ENCODE data around the gene PEAR1.

The PEAR1 gene

GRCh38 chr1:156884560-156885184, 8.8 kb upstream of the PEAR1 start:
- DNase-seq: no peak

- no peak for DNase-seq
These were observed 8.2 kb upstream of the PEAR1 start for GRCh38 chr1:156885314-156885713.

- DNase-seq: no peak
These were observed 7.6 kb upstream of the PEAR1 start for GRCh38 chr1:156885880-156886355.

- no peak for DNase-seq
These were observed 6.8 kb upstream of the PEAR1 start for GRCh38 chr1:156886583-156887281.

DNA sequence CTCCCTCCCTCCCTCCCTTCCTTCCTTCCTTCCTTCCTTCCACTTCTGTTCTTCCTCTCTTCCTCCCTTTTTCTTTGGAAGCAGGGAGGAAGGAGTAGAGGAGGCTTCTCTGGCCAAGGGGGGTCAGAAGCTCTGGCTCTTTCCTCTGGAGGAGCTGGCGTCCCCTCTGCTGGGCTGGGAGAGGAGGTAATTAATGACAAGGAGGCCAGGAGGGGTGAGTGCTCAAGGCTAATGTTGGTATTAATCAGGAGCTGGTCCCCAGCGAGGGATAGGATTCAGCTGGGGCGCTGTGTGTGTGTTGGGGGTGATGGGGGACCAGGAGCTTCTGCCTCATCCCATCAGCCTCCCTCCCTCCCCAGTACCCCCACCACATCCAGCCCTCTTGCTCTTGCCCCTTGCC, 6.2 kb upstream of the PEAR1 start:
- no peak for DNase-seq

- DNase-seq: no peak
These were observed 5.8 kb upstream of the PEAR1 start for GRCh38 chr1:156887734-156888133.

DNA sequence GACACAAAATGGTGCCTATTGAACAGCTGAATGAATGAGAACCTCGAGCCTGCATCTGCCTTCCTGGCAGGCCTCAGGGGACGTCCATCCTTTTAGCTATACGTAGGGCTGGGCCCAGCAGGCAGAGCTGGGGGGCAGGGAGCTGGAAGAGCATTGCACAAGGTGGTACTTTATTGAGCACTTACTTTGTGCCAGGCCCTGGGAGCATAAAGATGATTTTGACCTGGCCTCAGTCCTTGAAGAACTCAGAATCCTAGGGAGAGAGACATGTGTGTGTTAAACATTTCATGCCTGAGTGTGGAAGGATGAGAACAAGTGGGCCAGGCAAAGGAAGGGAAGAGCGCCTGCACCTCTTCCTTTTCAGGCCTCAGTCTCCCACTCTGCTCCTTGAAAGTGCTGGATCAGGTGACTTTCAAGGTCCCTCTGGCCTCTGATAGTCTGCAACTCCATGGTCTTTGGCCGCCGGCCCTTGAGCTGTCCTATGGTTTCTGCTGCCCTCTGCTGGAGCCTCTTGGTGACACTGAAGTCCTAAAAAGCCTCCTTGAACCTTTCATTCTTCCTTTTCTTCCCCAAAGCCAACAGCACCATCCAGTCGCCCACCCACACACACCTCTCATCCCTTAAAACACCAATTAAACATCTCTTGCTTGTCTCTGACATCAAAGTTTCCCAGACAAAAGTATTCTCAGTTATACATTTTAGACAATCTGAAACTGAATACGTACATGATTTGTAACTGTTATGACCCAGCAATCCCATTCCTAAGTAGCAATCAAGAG, 3.5 kb upstream of the PEAR1 start:
- peak; percentile 15 for DNase-seq

GRCh38 chr1:156892190-156893047, 1.1 kb upstream of the PEAR1 start:
- no peak for DNase-seq

DNA sequence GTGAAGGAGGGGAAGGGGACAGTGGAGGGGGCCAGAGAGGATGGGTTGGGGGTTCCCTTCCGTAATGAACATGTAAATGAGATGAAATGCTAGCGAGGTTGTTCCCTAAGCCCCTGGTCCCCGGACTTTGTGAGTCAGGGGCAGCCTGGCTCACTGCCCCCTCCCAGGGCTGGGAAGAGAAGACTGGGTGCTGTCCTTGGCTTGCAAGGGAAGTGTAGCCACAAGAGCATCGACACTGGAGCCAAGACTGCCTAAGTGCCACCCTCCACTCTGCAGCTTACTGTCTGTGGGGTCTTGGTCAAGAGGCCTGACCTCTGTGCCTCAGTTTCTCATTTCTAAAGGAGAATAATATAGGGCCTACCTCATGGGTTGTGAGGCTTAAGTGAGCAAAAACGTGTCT, 483 bp downstream of the PEAR1 start:
- DNase-seq: no peak

DNA sequence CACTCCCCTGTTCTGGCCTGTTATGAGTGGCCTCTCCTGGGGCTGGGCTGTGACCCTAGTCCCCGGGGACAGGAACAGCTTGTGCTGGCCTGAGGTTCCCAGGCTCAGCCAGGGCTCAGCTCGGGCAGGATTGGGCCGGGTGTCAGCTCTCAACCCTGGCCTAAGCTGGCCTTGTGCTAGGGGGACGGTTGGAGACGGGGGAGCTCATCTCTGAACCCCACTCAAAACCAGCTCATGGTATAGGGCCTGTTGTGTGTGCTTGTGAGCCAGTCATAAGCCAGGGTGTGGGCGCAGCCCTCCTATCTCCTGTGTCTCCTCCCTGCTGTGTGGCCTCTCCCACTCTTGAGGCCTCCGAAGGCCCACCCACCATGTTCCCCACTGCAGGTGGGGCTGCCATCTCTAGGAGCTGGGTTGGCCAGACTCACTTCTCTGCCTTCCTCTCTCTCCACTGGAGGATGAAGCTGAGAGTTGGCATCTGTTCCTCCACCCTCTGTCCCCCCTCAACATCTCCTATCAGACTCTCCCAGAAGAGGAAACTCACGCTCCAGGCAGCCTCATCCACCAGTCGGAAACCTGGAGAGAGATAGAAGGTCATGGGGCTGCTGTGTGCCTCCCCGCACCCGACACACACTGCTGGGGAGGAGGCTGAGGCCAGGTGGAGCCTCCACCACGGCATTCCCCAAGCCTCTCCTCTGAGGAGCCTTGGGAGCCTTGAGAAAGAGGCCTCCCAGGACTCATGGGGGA, 1.4 kb downstream of the PEAR1 start:
- no peak for DNase-seq

DNA sequence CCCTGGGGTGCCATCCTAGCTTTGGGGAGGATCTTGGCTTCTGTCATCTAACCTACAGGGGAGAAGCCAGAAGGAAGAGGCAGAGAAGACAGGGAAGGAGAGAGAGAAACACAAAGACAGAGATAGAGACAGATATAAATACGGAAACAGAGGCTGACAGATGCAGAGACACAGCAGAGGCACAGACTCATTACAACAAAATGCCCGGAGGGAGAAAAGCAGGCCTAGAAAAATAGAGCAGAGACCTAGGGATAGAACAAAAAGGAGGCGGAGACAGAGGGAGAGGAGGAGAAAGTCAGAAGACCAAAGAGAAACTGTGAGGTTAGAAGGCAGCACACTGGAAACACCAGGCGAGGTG, 1.9 kb downstream of the PEAR1 start:
- no peak for DNase-seq

- no peak for DNase-seq
These were observed 2.4 kb downstream of the PEAR1 start for GRCh38 chr1:156895927-156896326.

DNA sequence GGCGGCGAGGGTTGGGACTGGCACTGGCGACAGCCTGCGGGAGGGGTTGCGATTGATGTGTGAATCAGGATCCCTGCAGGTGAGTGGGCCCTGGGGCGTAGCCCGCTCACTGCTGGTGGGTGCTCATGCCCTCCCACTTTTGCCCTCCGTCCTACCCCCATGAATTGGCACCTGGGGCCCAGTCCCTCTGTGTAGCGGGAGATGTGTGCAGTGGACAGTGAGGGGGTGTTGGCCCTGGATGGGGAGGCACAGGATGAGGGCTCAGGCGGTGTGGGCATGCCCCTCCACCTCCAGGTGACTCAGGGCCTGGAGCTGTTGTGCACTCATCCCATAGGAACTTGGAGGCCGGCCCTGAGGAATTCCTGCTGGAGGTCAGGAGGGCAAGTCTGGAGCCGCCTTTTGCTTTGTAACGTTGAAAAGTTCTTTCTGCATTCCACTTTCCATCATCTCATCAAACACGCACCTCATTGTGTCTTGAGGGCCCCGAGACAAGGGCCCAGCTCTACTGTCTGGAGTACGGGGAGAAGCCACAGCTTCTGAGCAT, 3.0 kb downstream of the PEAR1 start:
- DNase-seq: no peak

- DNase-seq: no peak
These were observed 3.7 kb downstream of the PEAR1 start for GRCh38 chr1:156897078-156897825.

DNA sequence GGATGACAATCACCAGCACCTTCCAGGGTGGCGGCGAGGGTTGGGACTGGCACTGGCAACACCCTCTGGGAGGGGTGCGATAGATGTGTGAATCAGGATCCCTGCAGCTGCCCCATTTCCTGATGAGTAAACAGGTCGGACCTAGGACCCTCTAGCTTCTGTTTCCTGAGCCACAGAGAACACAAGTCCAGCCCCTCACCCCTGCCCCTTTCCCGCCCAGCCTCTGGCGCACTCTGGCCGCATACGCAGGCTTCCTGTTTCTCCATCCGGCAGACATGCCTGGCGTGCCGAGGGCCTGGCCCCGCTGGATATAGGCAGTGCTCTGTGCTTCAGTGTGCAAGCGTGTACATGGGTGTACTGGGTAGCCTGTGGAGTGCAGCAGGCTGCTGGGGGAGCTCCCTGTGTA, 4.6 kb downstream of the PEAR1 start:
- DNase-seq: no peak

GRCh38 chr1:156898971-156899664, 5.6 kb downstream of the PEAR1 start:
- no peak for DNase-seq

DNA sequence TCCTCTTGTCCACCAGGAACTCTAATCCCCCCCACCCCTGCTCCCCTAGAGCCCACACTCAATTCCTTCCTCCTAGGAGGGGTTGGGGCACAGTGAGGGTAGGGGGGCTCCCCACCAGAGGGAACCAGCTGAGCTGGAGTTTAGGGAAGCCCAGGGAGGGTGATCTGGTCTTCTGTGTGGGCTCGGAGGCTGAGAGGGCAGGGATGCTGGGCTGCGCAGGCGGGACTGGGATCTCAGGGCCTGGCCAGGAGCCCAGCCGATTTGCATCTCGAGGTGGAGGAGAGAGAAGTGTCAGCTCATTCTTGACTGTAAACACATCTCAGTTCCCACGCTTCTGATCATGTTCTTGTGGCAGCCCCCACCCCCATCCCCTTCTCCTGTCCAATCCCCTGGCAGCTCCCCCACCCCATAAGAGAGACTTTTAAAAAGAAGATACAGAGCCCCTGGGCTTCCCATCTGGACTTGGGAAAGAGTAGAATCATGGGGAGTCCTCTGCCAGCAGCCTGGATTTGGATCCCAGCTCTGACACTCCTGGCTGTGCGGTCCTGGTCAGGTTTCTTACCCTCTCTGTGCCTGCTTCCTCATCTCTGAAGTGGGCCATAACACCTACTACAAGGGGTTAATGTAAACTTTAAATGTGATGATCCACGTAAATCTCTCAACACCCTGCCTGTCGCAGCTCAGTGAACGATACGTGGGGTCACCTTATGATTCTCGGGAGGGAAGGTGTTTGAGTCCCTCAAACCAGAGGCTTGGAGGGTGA, 6.6 kb downstream of the PEAR1 start:
- no peak for DNase-seq

DNA sequence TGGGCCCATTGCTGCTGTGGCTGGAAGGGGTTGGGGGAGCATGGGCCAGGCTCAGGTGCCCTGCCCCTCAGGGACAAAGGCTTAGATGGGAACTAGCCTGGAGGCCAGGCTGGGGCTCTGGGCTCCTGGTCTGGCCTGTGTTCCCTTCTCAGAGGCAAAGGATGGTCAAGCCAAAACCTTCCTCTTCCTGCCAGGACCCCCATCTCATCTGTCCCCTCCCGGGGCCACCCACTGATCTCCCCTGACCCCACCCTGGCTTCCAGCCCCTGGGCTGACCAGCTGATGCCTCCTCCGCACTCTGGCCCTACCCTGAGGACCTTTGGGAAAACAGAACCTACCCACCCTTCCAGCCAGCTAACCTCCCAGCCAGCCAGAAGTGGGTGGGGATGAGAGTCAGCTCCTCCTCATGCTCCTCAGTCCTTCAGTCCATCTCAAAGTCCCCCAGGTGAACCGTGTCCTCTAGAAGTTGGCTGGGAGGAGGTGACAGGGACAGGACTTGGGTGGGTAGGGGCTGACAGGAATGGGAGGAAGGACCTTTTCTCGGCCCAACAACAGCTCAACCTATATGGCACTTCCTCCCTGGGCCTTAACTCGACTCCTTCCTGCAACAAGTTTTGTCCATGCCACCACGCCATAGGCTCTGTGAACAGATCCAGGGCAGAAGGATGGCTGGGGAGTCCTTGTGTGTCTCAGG, 7.5 kb downstream of the PEAR1 start:
- DNase-seq: no peak

DNA sequence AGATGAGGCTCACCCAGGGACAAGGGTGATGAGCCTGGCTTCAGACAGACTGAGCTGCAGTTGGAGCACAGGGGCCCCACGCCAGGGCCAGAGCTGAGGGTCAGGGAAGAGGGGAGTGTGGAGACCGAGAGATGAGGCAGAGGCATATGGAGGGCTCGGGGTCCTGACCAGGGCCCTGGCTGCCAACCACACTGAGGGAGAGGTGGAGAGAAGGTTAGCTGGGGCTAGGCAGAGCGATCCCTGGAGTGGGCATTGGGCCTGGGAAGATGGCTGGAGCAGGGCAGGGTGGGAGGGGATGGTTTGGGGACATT, 8.0 kb downstream of the PEAR1 start:
- DNase-seq: no peak
